Measurements from ENCODE around the gene NRDC.

The NRDC gene

GRCh38 chr1:51758310-51758709, 120.2 kb downstream of the NRDC start:
- DNase-seq (ENCODE audit: low read depth): no peak

GRCh38 chr1:51756290-51756689, 122.2 kb downstream of the NRDC start:
- no peak for DNase-seq (ENCODE audit: low read depth)

- no peak for DNase-seq (ENCODE audit: low read depth)
Measured at GRCh38 chr1:51755437-51755836, 123.1 kb downstream of the NRDC start.

- no peak for DNase-seq (ENCODE audit: low read depth)
Measured at GRCh38 chr1:51754666-51755065, 123.9 kb downstream of the NRDC start.

GRCh38 chr1:51753969-51754368, 124.6 kb downstream of the NRDC start:
- no peak for DNase-seq (ENCODE audit: low read depth)

- no peak for DNase-seq (ENCODE audit: low read depth)
Measured at GRCh38 chr1:51752073-51752948, 126.2 kb downstream of the NRDC start.

- peak; percentile 55 for DNase-seq (ENCODE audit: low read depth)
Measured at GRCh38 chr1:51750729-51751128, 127.8 kb downstream of the NRDC start.

GRCh38 chr1:51750218-51750617, 128.3 kb downstream of the NRDC start:
- DNase-seq (ENCODE audit: low read depth): peak; percentile 49

GRCh38 chr1:51749151-51749550, 129.4 kb downstream of the NRDC start:
- no peak for DNase-seq (ENCODE audit: low read depth)

GRCh38 chr1:51745304-51745570, 133.3 kb downstream of the NRDC start:
- DNase-seq (ENCODE audit: low read depth): no peak

GRCh38 chr1:51744506-51745303, 133.8 kb downstream of the NRDC start:
- peak; percentile 3 for DNase-seq (ENCODE audit: low read depth)

- DNase-seq (ENCODE audit: low read depth): no peak
Measured at GRCh38 chr1:51741121-51741681, 137.3 kb downstream of the NRDC start.

GRCh38 chr1:51740652-51741051, 137.9 kb downstream of the NRDC start:
- no peak for DNase-seq (ENCODE audit: low read depth)

Measured in iris pigment epithelial cell (primary cell).